ENCODE data around the gene SOWAHC. TPM values are rescaled to one million over a fixed set of nuclear protein-coding genes. Genes with fewer than 3 reads are reported as not detected.

SOWAHC gene
- total RNA-seq, 1 donor from 2014 or later = 15.5 TPM

GRCh38 chr2:109645412-109646184, 31.4 kb downstream of the SOWAHC start:
- H3K9me3 Mint-ChIP-seq = no peaks in the 10 kb centered on the region
- DNase-seq (ENCODE audit: extremely low spot score, unreplicated experiment) = no peak
- no peaks in the 10 kb centered on the region for H3K27me3 Mint-ChIP-seq
- peak overlapping the region; percentile 94 for H3K27ac Mint-ChIP-seq
- peak overlapping the region; percentile 70 for H3K4me3 Mint-ChIP-seq
- no peaks in the 10 kb centered on the region for H3K36me3 Mint-ChIP-seq
- peaks cover 29% of the 10 kb centered on the region for H3K4me1 Mint-ChIP-seq (ENCODE audit: unreplicated experiment)
- TF ChIP-seq CTCF (conservative IDR thresholded peaks at IDR 0.05) = no peak

- peaks cover 29% of the 10 kb centered on the region for H3K4me1 Mint-ChIP-seq (ENCODE audit: unreplicated experiment)
- no peaks in the 10 kb centered on the region for H3K36me3 Mint-ChIP-seq
- no peak for DNase-seq (ENCODE audit: extremely low spot score, unreplicated experiment)
- no peak for TF ChIP-seq CTCF (conservative IDR thresholded peaks at IDR 0.05)
- no peak overlapping the region for H3K27ac Mint-ChIP-seq
- no peak overlapping the region for H3K4me3 Mint-ChIP-seq
- H3K9me3 Mint-ChIP-seq = peaks cover 4% of the 10 kb centered on the region
- no peaks in the 10 kb centered on the region for H3K27me3 Mint-ChIP-seq
Observed at GRCh38 chr2:109646961-109647360, 32.8 kb downstream of the SOWAHC start.

- Mint-ChIP-seq H3K36me3 (no peaks in the 10 kb centered on the region), H3K4me1 (ENCODE audit: unreplicated experiment) (peaks cover 29% of the 10 kb centered on the region), H3K4me3 (no peak overlapping the region), H3K27me3 (no peaks in the 10 kb centered on the region), H3K27ac (no peak overlapping the region), H3K9me3 (peaks cover 4% of the 10 kb centered on the region)
- TF ChIP-seq CTCF (conservative IDR thresholded peaks at IDR 0.05) = no peak
- no peak for DNase-seq (ENCODE audit: extremely low spot score, unreplicated experiment)
Observed at GRCh38 chr2:109647636-109648035, 33.5 kb downstream of the SOWAHC start.

GRCh38 chr2:109648041-109648527, 33.9 kb downstream of the SOWAHC start:
- Mint-ChIP-seq H3K36me3 (no peaks in the 10 kb centered on the region), H3K4me3 (no peak overlapping the region), H3K27ac (no peak overlapping the region)

More at GRCh38 chr2:109648041-109648527, 33.9 kb downstream of the SOWAHC start:
- no peaks in the 10 kb centered on the region for H3K27me3 Mint-ChIP-seq
- peaks cover 31% of the 10 kb centered on the region for H3K4me1 Mint-ChIP-seq (ENCODE audit: unreplicated experiment)
- TF ChIP-seq CTCF (conservative IDR thresholded peaks at IDR 0.05) = no peak
- no peak for DNase-seq (ENCODE audit: extremely low spot score, unreplicated experiment)
- peaks cover 4% of the 10 kb centered on the region for H3K9me3 Mint-ChIP-seq

Measured in type B pancreatic cell (in vitro differentiated cells).